HEK293 (cell line): ENCODE measurements around the gene LIN37.
"Not testable (repeated sequence)": the region's sequence is repeated elsewhere in the genome, so short reads cannot be mapped to it uniquely, and the experiment has no call there.

Experiments
- CTCF ChIA-PET: fragments of 350-600 bp; formaldehyde crosslinking; extraction: SDS; loops from one replicate; lab custom pipeline; 2021; ENCODE audit warnings: antibody characterized with exemption; lab: Yijun Ruan, JAX
- POLR2A ChIA-PET: fragments of 300-600 bp; formaldehyde crosslinking; extraction: SDS; loops from one replicate; lab custom pipeline; 2020; ENCODE audit warnings: antibody characterized with exemption, inconsistent platforms; lab: Yijun Ruan, JAX
- H3K27ac ChIP-seq: fragments of 200-500 bp; sonication (Bioruptor generic); 2 replicates; pipeline ENCODE4 v1.5.1; 2014; ENCODE audit warnings: low read depth, low read length, control low read depth, inconsistent platforms; ENCODE audit errors: extremely low read depth
- H3K36me3 ChIP-seq, 2 experiments: fragments of 200-500 bp in 1 of 2; sonication (Bioruptor generic) in 1 of 2; 1 replicate in 1 of 2; 2 replicates in 1 of 2; pipeline ENCODE4 v1.5.1; 2014 to 2017; ENCODE audit warnings: inconsistent platforms in 2 of 2, low read length in 2 of 2; ENCODE audit not compliant: control insufficient read depth in 2 of 2, insufficient read depth in 1 of 2
- H3K4me1 ChIP-seq: fragments of 200-500 bp; sonication (Bioruptor generic); 2 replicates; pipeline ENCODE4 v1.5.1; 2014; ENCODE audit warnings: mild to moderate bottlenecking, low read length, inconsistent platforms; ENCODE audit not compliant: control insufficient read depth, insufficient read depth
- H3K4me3 ChIP-seq: 2 replicates; pipeline ENCODE4 v1.5.1; 2011; ENCODE audit warnings: low read depth, mild to moderate bottlenecking, control low read depth, low read length, moderate library complexity
- H3K9me3 ChIP-seq: fragments of 200-500 bp; sonication (Bioruptor generic); 2 replicates; pipeline ENCODE4 v1.5.1; 2014; ENCODE audit warnings: low read depth, low read length, inconsistent platforms; ENCODE audit not compliant: control insufficient read depth, insufficient read depth
- BCL11B ChIP-seq: fragments of 450-650 bp; formaldehyde crosslinking; IDR thresholded peaks from 2 replicates; pipeline ENCODE4 v1.5.1; 2016; ENCODE audit warnings: low read depth, missing biosample characterization, missing genetic modification characterization
- GFI1B ChIP-seq: fragments of 450-650 bp; formaldehyde crosslinking; IDR thresholded peaks from 2 replicates; pipeline ENCODE4 v1.5.1; 2016; ENCODE audit warnings: missing biosample characterization, missing genetic modification characterization
- GLIS1 ChIP-seq: fragments of 450-650 bp; formaldehyde crosslinking; IDR thresholded peaks from 2 replicates; pipeline ENCODE4 v1.5.1; 2016; ENCODE audit warnings: missing biosample characterization, missing genetic modification characterization
- HOXC10 ChIP-seq: sonication (generic); formaldehyde crosslinking; IDR thresholded peaks from 2 replicates; pipeline ENCODE4 v1.8.1; 2023; ENCODE audit warnings: mild to moderate bottlenecking, missing genetic modification reagents
- OSR2 ChIP-seq: fragments of 450-650 bp; formaldehyde crosslinking; IDR thresholded peaks from 2 replicates; pipeline ENCODE4 v1.5.1; 2016; ENCODE audit warnings: missing biosample characterization, missing genetic modification characterization
- PRDM1 ChIP-seq: fragments of 450-650 bp; formaldehyde crosslinking; IDR thresholded peaks from 2 replicates; pipeline ENCODE4; 2016; ENCODE audit warnings: missing biosample characterization, missing genetic modification characterization
- WT1 ChIP-seq: fragments of 450-650 bp; formaldehyde crosslinking; IDR thresholded peaks from 2 replicates; pipeline ENCODE4 v1.5.1; 2016; ENCODE audit warnings: missing biosample characterization, missing genetic modification characterization
- ZBTB26 ChIP-seq: fragments of 450-650 bp; formaldehyde crosslinking; optimal IDR thresholded peaks from 2 replicates; pipeline ENCODE3; 2016; ENCODE audit warnings: missing biosample characterization, mild to moderate bottlenecking, missing genetic modification characterization
- ZBTB8A ChIP-seq: fragments of 450-650 bp; formaldehyde crosslinking; IDR thresholded peaks from 2 replicates; pipeline ENCODE4 v1.5.1; 2016; ENCODE audit warnings: missing biosample characterization, missing genetic modification characterization
- ZNF121 ChIP-seq: fragments of 450-650 bp; formaldehyde crosslinking; IDR thresholded peaks from 2 replicates; pipeline ENCODE4 v1.5.1; 2016; ENCODE audit warnings: missing biosample characterization, missing genetic modification characterization
- ZNF140 ChIP-seq: fragments of 450-650 bp; formaldehyde crosslinking; IDR thresholded peaks from 2 replicates; pipeline ENCODE4 v1.5.1; 2016; ENCODE audit warnings: missing biosample characterization, missing genetic modification characterization
- ZNF157 ChIP-seq: fragments of 450-650 bp; formaldehyde crosslinking; IDR thresholded peaks from 2 replicates; pipeline ENCODE4 v1.5.1; 2016; ENCODE audit warnings: missing biosample characterization, missing genetic modification characterization
- ZNF280C ChIP-seq: fragments of 450-650 bp; formaldehyde crosslinking; IDR thresholded peaks from 2 replicates; pipeline ENCODE4 v1.5.1; 2016; ENCODE audit warnings: missing biosample characterization, missing genetic modification characterization
- ZNF513 ChIP-seq: fragments of 450-650 bp; IDR thresholded peaks from 2 replicates; pipeline ENCODE4 v1.5.1; 2018; ENCODE audit warnings: missing biosample characterization, missing genetic modification characterization
- ZNF518A ChIP-seq: fragments of 450-650 bp; formaldehyde crosslinking; conservative IDR thresholded peaks from 2 replicates; pipeline ENCODE4 v1.5.1; 2016; ENCODE audit warnings: low read depth, missing biosample characterization, missing genetic modification characterization
- ZNF555 ChIP-seq: fragments of 450-650 bp; formaldehyde crosslinking; conservative IDR thresholded peaks from 2 replicates; pipeline ENCODE4 v1.5.1; 2017; ENCODE audit warnings: missing biosample characterization, mild to moderate bottlenecking, missing genetic modification characterization, inconsistent platforms
- ZNF692 ChIP-seq: fragments of 450-650 bp; formaldehyde crosslinking; IDR thresholded peaks from 2 replicates; pipeline ENCODE4 v1.5.1; 2016; ENCODE audit warnings: missing biosample characterization, missing genetic modification characterization
- ZNF701 ChIP-seq: fragments of 450-650 bp; formaldehyde crosslinking; IDR thresholded peaks from 2 replicates; pipeline ENCODE4 v1.5.1; 2016; ENCODE audit warnings: missing biosample characterization, missing genetic modification characterization

The LIN37 gene

GRCh38 chr19:35768082-35768421 lies 19.7 kb downstream of the LIN37 start:
- CTCF ChIA-PET, result no interaction called here
- peaks cover 50 to 79% of the 10 kb centered on the region in 2 experiments for H3K36me3 ChIP-seq
- no peaks in the 10 kb centered on the region for H3K9me3 ChIP-seq

GRCh38 chr19:35772362-35772761 lies 24.0 kb downstream of the LIN37 start:
- ChIA-PET POLR2A (interaction anchor here (0.9 to 3.8 kb wide), 11 partner anchors 11 to 242 kb away, joined by 3 to 39 read pairs (median 6); partner anchors contain the start of genes ALKBH6, HSPB6, IGFLR1 and LIN37), CTCF (interaction anchor here (1.8 kb wide), 1 partner anchor 47 kb away, joined by 5 read pairs; no protein-coding TSS in a partner anchor)
- Histone ChIP-seq H3K36me3 (peaks cover 16 to 38% of the 10 kb centered on the region in 2 experiments), H3K4me1 (peaks cover 24% of the 10 kb centered on the region)
- peak; percentile 95 for TF ChIP-seq ZNF121
- not testable (repeated sequence) for H3K9me3 ChIP-seq, H3K27ac ChIP-seq, H3K4me3 ChIP-seq

More at GRCh38 chr19:35768082-35768421, 19.7 kb downstream of the LIN37 start:
- TF ChIP-seq ZNF701 (tag by site-specific recombination) (no peak), ZNF280C (tag by site-specific recombination) (no peak), ZBTB8A (tag by site-specific recombination) (no peak), ZNF518A (tag by site-specific recombination) (no peak), ZNF513 (tag by site-specific recombination) (no peak), GLIS1 (tag by site-specific recombination) (peak; percentile 59), ZNF140 (tag by site-specific recombination) (no peak), OSR2 (tag by site-specific recombination) (no peak)
- 0 out of 2 replicates have a peak overlapping the region, but pooled peaks have one; percentile 37 for H3K27ac ChIP-seq
- POLR2A ChIA-PET, result interaction anchor here (0.6 to 3.7 kb wide), 5 partner anchors 9 to 28 kb away, joined by 3 to 26 read pairs (median 5); partner anchors contain the start of genes HSPB6, LIN37 and PROSER3
- peaks cover 7% of the 10 kb centered on the region; the same call in 1 of the 2 replicates for H3K4me1 ChIP-seq
- no peak overlapping the region for H3K4me3 ChIP-seq

GRCh38 chr19:35773020-35773806 lies 24.8 kb downstream of the LIN37 start:
- peaks cover 24% of the 10 kb centered on the region for H3K4me1 ChIP-seq
- CTCF ChIA-PET, result interaction anchor here (0.5 to 1.8 kb wide), 7 partner anchors 21 to 220 kb away, joined by 3 to 5 read pairs (median 3); no protein-coding TSS in a partner anchor
- H3K27ac ChIP-seq, result no peak overlapping the region
- POLR2A ChIA-PET, result interaction anchor here (0.6 to 3.8 kb wide), 16 partner anchors 9 to 241 kb away, joined by 3 to 39 read pairs (median 5); partner anchors contain the start of genes ALKBH6, HSPB6, IGFLR1 and LIN37
- H3K9me3 ChIP-seq, result no peaks in the 10 kb centered on the region
- H3K4me3 ChIP-seq, result no peak overlapping the region
- peaks cover 16 to 30% of the 10 kb centered on the region in 2 experiments for H3K36me3 ChIP-seq
- peak; percentile 41 for TF ChIP-seq WT1 (tag by site-specific recombination)
- peak; percentile 64 for TF ChIP-seq GFI1B (tag by site-specific recombination)
- TF ChIP-seq BCL11B (tag by site-specific recombination), result no peak
- peak; percentile 83; the same call in 1 of the 2 replicates for TF ChIP-seq PRDM1 (tag by site-specific recombination)
- no peak for TF ChIP-seq ZBTB26 (tag by site-specific recombination)
- no peak for TF ChIP-seq ZNF140 (tag by site-specific recombination)
- TF ChIP-seq ZNF692 (tag by site-specific recombination), result no peak
- no peak for TF ChIP-seq ZNF555 (tag by site-specific recombination)
- no peak for TF ChIP-seq HOXC10 (CRISPR knock-in tag)
- TF ChIP-seq ZNF157, result no peak
